Measurements from ENCODE around the gene CAMK2G.

- TF ChIP-seq, protein P1, sequence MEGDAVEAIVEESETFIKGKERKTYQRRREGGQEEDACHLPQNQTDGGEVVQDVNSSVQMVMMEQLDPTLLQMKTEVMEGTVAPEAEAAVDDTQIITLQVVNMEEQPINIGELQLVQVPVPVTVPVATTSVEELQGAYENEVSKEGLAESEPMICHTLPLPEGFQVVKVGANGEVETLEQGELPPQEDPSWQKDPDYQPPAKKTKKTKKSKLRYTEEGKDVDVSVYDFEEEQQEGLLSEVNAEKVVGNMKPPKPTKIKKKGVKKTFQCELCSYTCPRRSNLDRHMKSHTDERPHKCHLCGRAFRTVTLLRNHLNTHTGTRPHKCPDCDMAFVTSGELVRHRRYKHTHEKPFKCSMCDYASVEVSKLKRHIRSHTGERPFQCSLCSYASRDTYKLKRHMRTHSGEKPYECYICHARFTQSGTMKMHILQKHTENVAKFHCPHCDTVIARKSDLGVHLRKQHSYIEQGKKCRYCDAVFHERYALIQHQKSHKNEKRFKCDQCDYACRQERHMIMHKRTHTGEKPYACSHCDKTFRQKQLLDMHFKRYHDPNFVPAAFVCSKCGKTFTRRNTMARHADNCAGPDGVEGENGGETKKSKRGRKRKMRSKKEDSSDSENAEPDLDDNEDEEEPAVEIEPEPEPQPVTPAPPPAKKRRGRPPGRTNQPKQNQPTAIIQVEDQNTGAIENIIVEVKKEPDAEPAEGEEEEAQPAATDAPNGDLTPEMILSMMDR (IDR thresholded peaks at IDR 0.05), result no peak
- TF ChIP-seq EZH2 (IDR thresholded peaks at IDR 0.05), result no peak
- TF ChIP-seq EZH2phosphoT487 (IDR thresholded peaks at IDR 0.05), result no peak
Observed at GRCh38 chr10:73840403-73841060, 33.8 kb downstream of the CAMK2G start.

All from neural progenitor cell (in vitro differentiated cells).